SK-N-SH (cell line): ENCODE results near the gene RBM20. TPM values are rescaled to one million over a fixed set of nuclear protein-coding genes. Genes with fewer than 3 reads are reported as not detected.

Source experiments
- CTCF ChIA-PET: fragments of 300-600, 350-600 bp; formaldehyde crosslinking; extraction: SDS; loops from one replicate; lab custom pipeline; 2021; lab: Yijun Ruan, JAX
- POLR2A ChIA-PET: fragments of 350-600 bp; sonication (Branson Sonifier 250); formaldehyde crosslinking; extraction: SDS; loops from one replicate; lab custom pipeline; 2020; ENCODE audit warnings: antibody characterized with exemption, inconsistent platforms; lab: Yijun Ruan, JAX
- DNase-seq: peaks from one replicate; pipeline ENCODE4 v3.0.0; 2012
- H2AFZ ChIP-seq: fragments of 200-600 bp; sonication (generic); 2 replicates; pipeline ENCODE4 v1.8.1; 2016; ENCODE audit warnings: antibody characterized with exemption, mild to moderate bottlenecking, low read depth
- H3F3A ChIP-seq: fragments of 200-600 bp; sonication (generic); replicated peaks from 2 replicates; pipeline ENCODE3; 2016; ENCODE audit warnings: antibody characterized with exemption, mild to moderate bottlenecking; ENCODE audit not compliant: insufficient read depth
- H3K27ac ChIP-seq, 2 experiments: fragments of 200-500 bp in 1 of 2; fragments of 200-600 bp in 1 of 2; sonication (Bioruptor generic) in 1 of 2; sonication (generic), shearing (Covaris generic) in 1 of 2; 2 replicates each; pipeline versions ENCODE4 v1.5.1 to v1.6.1; 2014 to 2016; ENCODE audit warnings: low read depth in 2 of 2, inconsistent platforms in 1 of 2, low read length in 1 of 2, mild to moderate bottlenecking in 1 of 2, mixed read lengths in 1 of 2
- H3K27me3 ChIP-seq: fragments of 200-600 bp; sonication (generic), shearing (Covaris generic); 2 replicates; pipeline ENCODE4 v1.6.1; 2016; ENCODE audit warnings: mixed run types; ENCODE audit not compliant: insufficient read depth
- H3K36me3 ChIP-seq, 2 experiments: fragments of 200-500 bp in 1 of 2; fragments of 200-600 bp in 1 of 2; sonication (Bioruptor generic) in 1 of 2; sonication (generic) in 1 of 2; replicated peaks in 1 of 2; 2 replicates each; pipeline versions ENCODE3 to v1.5.1; 2014 to 2016; ENCODE audit warnings: low read length in 1 of 2, mild to moderate bottlenecking in 1 of 2; ENCODE audit not compliant: insufficient read depth in 2 of 2, control insufficient read depth in 1 of 2
- H3K4me1 ChIP-seq, 2 experiments: fragments of 200-500 bp in 1 of 2; fragments of 200-600 bp in 1 of 2; sonication (Bioruptor generic) in 1 of 2; sonication (generic), shearing (Covaris generic) in 1 of 2; 2 replicates each; pipeline versions ENCODE4 v1.5.1 to v1.6.1; 2014 to 2016; ENCODE audit warnings: low read depth in 1 of 2, low read length in 1 of 2, mixed run types in 1 of 2; ENCODE audit not compliant: insufficient read depth in 2 of 2, control insufficient read depth in 1 of 2
- H3K4me2 ChIP-seq: fragments of 200-600 bp; sonication (generic), shearing (Covaris generic); 2 replicates; pipeline ENCODE4 v1.6.1; 2017; ENCODE audit warnings: mixed run types
- H3K4me3 ChIP-seq, 2 experiments: fragments of 200-500 bp in 1 of 2; fragments of 200-600 bp in 1 of 2; sonication (Bioruptor generic) in 1 of 2; sonication (generic), shearing (Covaris generic) in 1 of 2; 2 replicates each; pipeline versions ENCODE4 v1.5.1 to v1.8.1; 2014 to 2016; ENCODE audit warnings: low read depth in 2 of 2, inconsistent platforms in 1 of 2, low read length in 1 of 2, mild to moderate bottlenecking in 1 of 2, mixed read lengths in 1 of 2, moderate library complexity in 1 of 2
- H3K79me2 ChIP-seq: fragments of 200-600 bp; sonication (generic); 2 replicates; pipeline ENCODE4 v1.8.1; 2017; ENCODE audit warnings: mild to moderate bottlenecking; ENCODE audit not compliant: insufficient read depth
- H3K9ac ChIP-seq: fragments of 200-600 bp; sonication (generic); 2 replicates; pipeline ENCODE4 v1.6.1; 2017; ENCODE audit warnings: mixed run types
- H3K9me2 ChIP-seq: fragments of 200-600 bp; sonication (generic); 2 replicates; pipeline ENCODE4 v1.6.1; 2017; ENCODE audit warnings: mixed run types
- H3K9me3 ChIP-seq: fragments of 200-600 bp; sonication (generic); 2 replicates; pipeline ENCODE4 v1.6.1; 2017; ENCODE audit warnings: mixed run types, mild to moderate bottlenecking, moderate library complexity
- H4K20me1 ChIP-seq: fragments of 200-600 bp; sonication (generic); 2 replicates; pipeline ENCODE4 v1.6.1; 2017; ENCODE audit warnings: mild to moderate bottlenecking, mixed run types; ENCODE audit not compliant: insufficient read depth
- CHD2 ChIP-seq: fragments of 150-350 bp; IDR thresholded peaks from 2 replicates; pipeline ENCODE4 v1.6.1; 2018; ENCODE audit warnings: low read length; ENCODE audit not compliant: partially characterized antibody
- ELF1 ChIP-seq: IDR thresholded peaks from 2 replicates; pipeline ENCODE4 v1.4.0; 2012
- EP300 ChIP-seq, 2 experiments: IDR thresholded peaks; 2 replicates each; pipeline versions ENCODE4 v1.4.0 to v1.6.1; 2012; ENCODE audit warnings: borderline replicate concordance in 1 of 2, low read depth in 1 of 2, low read length in 1 of 2
- FOSL2 ChIP-seq: IDR thresholded peaks from 2 replicates; pipeline ENCODE4 v1.4.0; 2012; ENCODE audit warnings: low read depth, mild to moderate bottlenecking, moderate library complexity, borderline replicate concordance
- FOXJ3 ChIP-seq: sonication (generic); formaldehyde crosslinking; IDR thresholded peaks from 2 replicates; pipeline ENCODE4 v1.5.1; 2020; ENCODE audit warnings: mild to moderate bottlenecking, missing genetic modification reagents
- FOXM1 ChIP-seq: IDR thresholded peaks from 2 replicates; pipeline ENCODE4 v1.4.0; 2012; ENCODE audit warnings: low read depth, mild to moderate bottlenecking
- GABPA ChIP-seq: IDR thresholded peaks from 2 replicates; pipeline ENCODE4 v1.4.0; 2012; ENCODE audit warnings: low read depth, mild to moderate bottlenecking
- GATA2 ChIP-seq: sonication (generic); formaldehyde crosslinking; IDR thresholded peaks from 2 replicates; pipeline ENCODE4 v1.5.0; 2020; ENCODE audit warnings: mild to moderate bottlenecking, missing genetic modification reagents
- JUND ChIP-seq: IDR thresholded peaks from 2 replicates; pipeline ENCODE4 v1.4.0; 2012
- MEF2A ChIP-seq: IDR thresholded peaks from 2 replicates; pipeline ENCODE4 v1.4.0; 2012; ENCODE audit warnings: low read depth, borderline replicate concordance
- MXI1 ChIP-seq: IDR thresholded peaks from 2 replicates; pipeline ENCODE4 v1.6.1; 2012; ENCODE audit warnings: mild to moderate bottlenecking, low read depth, low read length, improper control_type of control experiment
- NRF1 ChIP-seq: IDR thresholded peaks from 2 replicates; pipeline ENCODE4 v1.6.1; 2012; ENCODE audit warnings: low read depth, mild to moderate bottlenecking, low read length
- RAD21 ChIP-seq: IDR thresholded peaks from 2 replicates; pipeline ENCODE4 v1.6.1; 2012; ENCODE audit warnings: mild to moderate bottlenecking, low read length
- RXRA ChIP-seq: IDR thresholded peaks from 2 replicates; pipeline ENCODE4 v1.4.0; 2012; ENCODE audit warnings: low read depth, mild to moderate bottlenecking, borderline replicate concordance
- SMC3 ChIP-seq: IDR thresholded peaks from 2 replicates; pipeline ENCODE4 v1.6.1; 2012; ENCODE audit warnings: low read depth, low read length, improper control_type of control experiment
- TCF12 ChIP-seq: IDR thresholded peaks from 2 replicates; pipeline ENCODE4 v1.4.0; 2012
- TEAD4 ChIP-seq: IDR thresholded peaks from 2 replicates; pipeline ENCODE4 v1.4.0; 2012; ENCODE audit warnings: mild to moderate bottlenecking, borderline replicate concordance; ENCODE audit not compliant: insufficient read depth
- YY1 ChIP-seq: IDR thresholded peaks from 2 replicates; pipeline ENCODE4 v1.4.0; 2012; ENCODE audit warnings: low read depth, mild to moderate bottlenecking
- ZBTB33 ChIP-seq: IDR thresholded peaks from 2 replicates; pipeline ENCODE4 v1.4.0; 2012; ENCODE audit warnings: low read depth, borderline replicate concordance
- WGBS: methylation state at CpG from one replicate; pipeline ENCODE4 v1.1.6; 2017; ENCODE audit warnings: low lambda C conversion rate; 5-methylcytosine and 5-hydroxymethylcytosine counted together
- polyA plus RNA-seq, 3 experiments: library from polyadenylated mRNA; depleted of rRNA; stranded (reverse); fragments of >200 nt; gene quantifications; 2 replicates each; pipeline ENCODE4 v1.2.3, GENCODE V29; 2012
- TF ChIP-seq, protein P1 (sequence below): IDR thresholded peaks from 2 replicates; pipeline ENCODE4; 2012
- TF ChIP-seq, protein P2 (sequence below): IDR thresholded peaks from 2 replicates; pipeline ENCODE4 v1.4.0; 2012; ENCODE audit warnings: low read depth
- TF ChIP-seq, protein P3 (sequence below): fragments of 150-350 bp; IDR thresholded peaks from 2 replicates; pipeline ENCODE4 v1.6.1; 2017; ENCODE audit warnings: antibody characterized with exemption, low read length, low read depth, borderline replicate concordance
- TF ChIP-seq, protein P4 (sequence below): IDR thresholded peaks from 2 replicates; pipeline ENCODE4 v1.4.0; 2012; ENCODE audit warnings: low read depth, borderline replicate concordance

The RBM20 gene
- polyA plus RNA-seq, 1 of the 3 experiments (the other 2 are of a cell fraction): 0.64 TPM

DNA sequence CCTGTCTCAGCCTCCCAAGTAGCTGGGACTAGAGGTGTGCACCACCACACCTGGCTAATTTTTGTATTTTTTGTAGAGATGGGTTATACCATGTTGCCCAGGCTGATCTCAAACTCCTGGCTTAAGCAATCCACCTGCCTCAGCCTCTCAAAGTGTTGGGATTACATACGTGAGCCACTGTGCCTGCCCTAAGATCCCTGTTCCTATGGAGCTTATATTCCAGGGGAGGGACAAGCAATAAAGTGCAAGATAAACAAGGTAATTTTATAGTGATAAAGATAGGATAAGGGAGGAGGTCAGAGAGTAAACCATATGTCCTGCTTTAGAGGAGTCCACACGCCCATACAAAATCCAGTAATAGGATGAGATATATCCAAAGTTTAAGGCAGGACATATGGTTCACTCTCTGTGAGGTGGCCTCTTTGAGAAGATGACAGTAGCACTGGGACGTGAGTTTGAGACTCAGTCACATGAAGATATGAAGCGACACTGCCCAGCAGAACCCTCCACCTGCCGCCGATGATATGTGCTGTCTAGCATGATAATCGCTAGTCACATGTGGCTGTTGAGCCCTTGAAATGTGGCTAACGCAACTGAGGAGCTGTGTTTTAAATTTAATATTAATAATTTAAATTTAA, 114.1 kb downstream of the RBM20 start:
- Histone ChIP-seq H3K36me3 (no peaks in the 10 kb centered on the region), H3K79me2 (no peaks in the 10 kb centered on the region), H4K20me1 (no peaks in the 10 kb centered on the region), H3K27me3 (no peaks in the 10 kb centered on the region), H3K9ac (no peak overlapping the region), H3K27ac (peak overlapping the region in 1 of 2 experiments; percentile 64; a peak in 2 of 4 replicates), H3K4me2 (no peak overlapping the region; the same call in 1 of the 2 replicates), H3K4me3 (no peak overlapping the region), H3K9me3 (no peaks in the 10 kb centered on the region), H3K4me1 (peaks cover 8 to 22% of the 10 kb centered on the region in 2 experiments; a peak in 2 of 4 replicates), H3F3A (no peaks in the 10 kb centered on the region), H2AFZ (no peak overlapping the region), H3K9me2 (no peaks in the 10 kb centered on the region)
- no peak for TF ChIP-seq MEF2A
- TF ChIP-seq MXI1: no peak
- no peak for TF ChIP-seq CHD2
- TF ChIP-seq ZBTB33: no peak
- no peak for TF ChIP-seq GATA2 (CRISPR knock-in tag)
- ChIA-PET CTCF (interaction anchor here (0.6 to 1.2 kb wide), 3 partner anchors 9 to 115 kb away, joined by 3 read pairs; no protein-coding TSS in a partner anchor), POLR2A (no interaction called here)
- WGBS: 92% methylated on average over 8 of the region's 8 CpGs
- DNase-seq: no peak

DNA sequence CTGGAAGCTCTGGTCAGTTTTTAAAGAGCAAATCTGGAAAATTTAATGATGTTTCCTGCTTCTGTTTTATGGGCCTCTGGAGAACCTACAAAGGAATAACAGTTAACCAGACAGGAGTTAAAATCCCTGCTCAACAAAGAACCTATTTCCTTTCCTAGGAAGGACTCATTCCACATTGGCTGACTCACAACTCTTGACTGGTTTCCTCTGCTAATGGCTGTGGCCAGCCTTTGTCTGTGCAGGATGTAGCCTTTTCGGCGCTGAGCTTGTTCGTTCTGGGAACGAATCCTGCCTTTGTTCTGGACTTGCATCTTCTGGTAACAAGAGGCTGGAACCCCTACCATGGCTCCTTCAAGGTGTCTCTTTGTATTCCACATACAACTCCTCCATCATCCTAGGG, 114.8 kb downstream of the RBM20 start:
- Histone ChIP-seq H3K27ac (peak overlapping the region; percentile 39 to 64), H3K9ac (peak overlapping the region; percentile 56)
- TF ChIP-seq FOXM1 (no peak), TEAD4 (no peak), NRF1 (no peak), FOXJ3 (no peak), JUND (peak; percentile 49), GABPA (no peak), MXI1 (no peak), ELF1 (no peak), GATA2 (CRISPR knock-in tag) (no peak), MEF2A (no peak), EP300 (IDR thresholded peaks at IDR 0.05; ENCODE audit: borderline replicate concordance in 1 of 2, low read depth in 1 of 2, low read length in 1 of 2) (no peak), FOSL2 (peak; percentile 60), RAD21 (no peak), RXRA (no peak), SMC3 (no peak), CHD2 (no peak), TCF12 (peak; percentile 26; the same call in 1 of the 2 replicates), YY1 (peak; percentile 18; the same call in 1 of the 2 replicates)
- TF ChIP-seq, protein P1, sequence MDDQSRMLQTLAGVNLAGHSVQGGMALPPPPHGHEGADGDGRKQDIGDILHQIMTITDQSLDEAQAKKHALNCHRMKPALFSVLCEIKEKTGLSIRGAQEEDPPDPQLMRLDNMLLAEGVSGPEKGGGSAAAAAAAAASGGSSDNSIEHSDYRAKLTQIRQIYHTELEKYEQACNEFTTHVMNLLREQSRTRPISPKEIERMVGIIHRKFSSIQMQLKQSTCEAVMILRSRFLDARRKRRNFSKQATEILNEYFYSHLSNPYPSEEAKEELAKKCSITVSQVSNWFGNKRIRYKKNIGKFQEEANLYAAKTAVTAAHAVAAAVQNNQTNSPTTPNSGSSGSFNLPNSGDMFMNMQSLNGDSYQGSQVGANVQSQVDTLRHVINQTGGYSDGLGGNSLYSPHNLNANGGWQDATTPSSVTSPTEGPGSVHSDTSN: no peak
- TF ChIP-seq, protein P2, sequence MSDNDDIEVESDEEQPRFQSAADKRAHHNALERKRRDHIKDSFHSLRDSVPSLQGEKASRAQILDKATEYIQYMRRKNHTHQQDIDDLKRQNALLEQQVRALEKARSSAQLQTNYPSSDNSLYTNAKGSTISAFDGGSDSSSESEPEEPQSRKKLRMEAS: no peak
- TF ChIP-seq, protein P3, sequence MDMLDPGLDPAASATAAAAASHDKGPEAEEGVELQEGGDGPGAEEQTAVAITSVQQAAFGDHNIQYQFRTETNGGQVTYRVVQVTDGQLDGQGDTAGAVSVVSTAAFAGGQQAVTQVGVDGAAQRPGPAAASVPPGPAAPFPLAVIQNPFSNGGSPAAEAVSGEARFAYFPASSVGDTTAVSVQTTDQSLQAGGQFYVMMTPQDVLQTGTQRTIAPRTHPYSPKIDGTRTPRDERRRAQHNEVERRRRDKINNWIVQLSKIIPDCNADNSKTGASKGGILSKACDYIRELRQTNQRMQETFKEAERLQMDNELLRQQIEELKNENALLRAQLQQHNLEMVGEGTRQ: no peak
- TF ChIP-seq, protein P4, sequence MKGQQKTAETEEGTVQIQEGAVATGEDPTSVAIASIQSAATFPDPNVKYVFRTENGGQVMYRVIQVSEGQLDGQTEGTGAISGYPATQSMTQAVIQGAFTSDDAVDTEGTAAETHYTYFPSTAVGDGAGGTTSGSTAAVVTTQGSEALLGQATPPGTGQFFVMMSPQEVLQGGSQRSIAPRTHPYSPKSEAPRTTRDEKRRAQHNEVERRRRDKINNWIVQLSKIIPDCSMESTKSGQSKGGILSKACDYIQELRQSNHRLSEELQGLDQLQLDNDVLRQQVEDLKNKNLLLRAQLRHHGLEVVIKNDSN: no peak
- TF ChIP-seq, all 33 proteins: peak for 4
- Histone ChIP-seq H3K9me3 (no peaks in the 10 kb centered on the region), H3F3A (no peaks in the 10 kb centered on the region), H3K79me2 (no peaks in the 10 kb centered on the region), H3K27me3 (no peaks in the 10 kb centered on the region), H3K36me3 (no peaks in the 10 kb centered on the region), H2AFZ (peak overlapping the region; percentile 99), H4K20me1 (no peaks in the 10 kb centered on the region), H3K4me2 (peak overlapping the region; percentile 65), H3K9me2 (no peaks in the 10 kb centered on the region), H3K4me3 (no peak overlapping the region), H3K4me1 (peaks cover 8 to 25% of the 10 kb centered on the region in 2 experiments; a peak in 2 of 4 replicates)
- no peak for DNase-seq
- ChIA-PET POLR2A (no interaction called here), CTCF (interaction anchor here (0.6 to 1.2 kb wide), 3 partner anchors 10 to 13 kb away, joined by 3 to 4 read pairs (median 3); no protein-coding TSS in a partner anchor)
- 50% methylated on average over 4 of the region's 4 CpGs for WGBS
